Transverse colon (tissue), 4 donors: Measurements from ENCODE around the gene CECR2. TPM values are rescaled to one million over a fixed set of nuclear protein-coding genes. Genes with fewer than 3 reads are reported as not detected.
A peak's percentile ranks its signal among the peaks of the same experiment; 100 is the strongest.

Experiments used
- DNase-seq: peaks from one replicate; pipeline ENCODE4 v3.0.0-alpha.2; 2019
- H3K27ac ChIP-seq, 4 donors: fragments of 200-600 bp; sonication (generic); 2 replicates each; pipeline ENCODE4 v1.5.1; 2016 to 2018; ENCODE audit warnings: inconsistent platforms in 4 of 4
- H3K27me3 ChIP-seq: fragments of 200-600 bp; sonication (generic); 2 replicates; pipeline ENCODE4 v1.5.1; 2017; ENCODE audit warnings: inconsistent platforms
- H3K36me3 ChIP-seq, 4 donors: fragments of 200-600 bp; sonication (generic); 2 replicates each; pipeline ENCODE4 v1.5.1; 2017 to 2019; ENCODE audit warnings: inconsistent platforms in 4 of 4
- H3K4me1 ChIP-seq, 4 donors: fragments of 200-600 bp; sonication (generic); 2 replicates each; pipeline ENCODE4 v1.5.1; 2017 to 2020; ENCODE audit warnings: inconsistent platforms in 4 of 4
- H3K4me3 ChIP-seq, 4 donors: fragments of 200-600 bp; sonication (generic); 1 replicate in 1 of 4; 2 replicates in 3 of 4; pipeline versions ENCODE4 v1.5.1 to v1.6.1; 2017 to 2019; ENCODE audit warnings: inconsistent platforms in 4 of 4
- H3K9me3 ChIP-seq, 2 donors: fragments of 200-600 bp; sonication (generic); 2 replicates each; pipeline ENCODE4 v1.5.1; 2017 to 2019; ENCODE audit warnings: inconsistent platforms in 2 of 2
- CTCF ChIP-seq, 5 experiments: fragments of 200-600 bp in 3 of 5; fragments of 450-650 bp in 2 of 5; sonication (generic) in 3 of 5; IDR thresholded peaks; 1 replicate in 2 of 5; 2 replicates in 3 of 5; pipeline ENCODE4 v1.5.1; 2016 to 2017; ENCODE audit warnings: antibody characterized with exemption in 5 of 5, inconsistent platforms in 3 of 5, mild to moderate bottlenecking in 2 of 5, moderate library complexity in 1 of 5
- EP300 ChIP-seq: sonication (generic); formaldehyde crosslinking; IDR thresholded peaks from one replicate; pipeline ENCODE4 v1.6.1; 2017; ENCODE audit warnings: antibody characterized with exemption, low read depth
- POLR2A ChIP-seq: fragments of 450-650 bp; IDR thresholded peaks from one replicate; pipeline ENCODE4 v1.6.1; 2016; ENCODE audit warnings: antibody characterized with exemption, mild to moderate bottlenecking, moderate library complexity
- POLR2AphosphoS5 ChIP-seq, 3 donors: sonication (generic); formaldehyde crosslinking; IDR thresholded peaks; one replicate each; pipeline ENCODE4 v1.6.1; 2016; ENCODE audit warnings: antibody characterized with exemption in 3 of 3
- WGBS, 2 donors: methylation state at CpG; one replicate each; pipeline ENCODE4 v1.1.5; 2018; ENCODE audit warnings: low coverage in 1 of 2; 5-methylcytosine and 5-hydroxymethylcytosine counted together
- in situ Hi-C, 4 donors: fragments of 200-750 bp; cut with MboI; loops; one replicate each; pipeline versions ENCODE4 v1.15.0 to v1.15.1; 2017; ENCODE audit warnings: low sequenced_read_pairs in 3 of 4, low pct_ligation_motif_present in 1 of 4, low pct_unique_long_range_greater_than_20kb in 1 of 4
- intact Hi-C: fragments of 100-400 bp; cut with DNase I; formaldehyde crosslinking; loops from one replicate; pipeline ENCODE4 v1.15.1; 2023; ENCODE audit warnings: low total_unique reads
- total RNA-seq, 4 donors: library from RNA; depleted of rRNA; stranded (reverse); fragments of >200 nt; gene quantifications; one replicate each; pipeline ENCODE4 v1.1.0, GENCODE V29; 2016

The CECR2 gene
- total RNA-seq, 4 donors from 2014 or later = 0.14 to 0.64 (median 0.60) TPM; not detected in 1

DNA sequence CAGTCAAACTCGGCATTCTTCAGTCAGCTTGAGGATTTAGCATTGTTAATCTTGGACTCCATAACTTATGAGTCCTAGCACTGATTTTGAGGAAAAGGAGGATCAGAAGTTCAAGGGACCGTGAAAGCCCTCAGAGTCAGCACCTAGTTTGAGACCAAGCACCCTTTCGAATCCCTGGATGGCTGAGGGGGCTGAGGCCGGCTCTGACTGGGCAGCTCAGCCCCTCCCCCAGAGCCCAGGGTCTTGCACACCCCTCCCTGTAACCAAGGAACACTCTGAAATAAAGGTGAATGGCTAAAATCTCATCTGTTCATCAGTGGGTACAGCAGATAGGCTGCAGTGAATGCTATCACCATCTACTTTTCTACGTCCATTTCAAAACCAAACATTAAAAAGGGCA, 221.3 kb downstream of the CECR2 start:
- intact Hi-C loops (no loop called here), in situ Hi-C loops (no loop called here)
- DNase-seq = no peak
- peaks cover 0 to 38% (median 18%) of the 10 kb centered on the region in 4 donors for H3K36me3 ChIP-seq
- H3K4me3 ChIP-seq = no peak overlapping the region
- TF ChIP-seq POLR2A = no peak
- no peak for TF ChIP-seq CTCF (IDR thresholded peaks at IDR 0.05)
- TF ChIP-seq POLR2AphosphoS5 (IDR thresholded peaks at IDR 0.05) = no peak
- no peak for TF ChIP-seq EP300
- H3K27me3 ChIP-seq = no peaks in the 10 kb centered on the region
- H3K9me3 ChIP-seq = no peaks in the 10 kb centered on the region
- H3K27ac ChIP-seq = no peak overlapping the region
- 85 to 100% methylated on average over 1 to 5 of the region's 5 CpGs for WGBS, 2 donors
- H3K4me1 ChIP-seq = no peaks in the 10 kb centered on the region

GRCh38 chr22:17592201-17592600, 222.9 kb downstream of the CECR2 start:
- intact Hi-C loops = no loop called here
- 89% methylated on average over 5 of the region's 5 CpGs; no CpG with 5 or more reads in 1 of the 2 donors for WGBS, 2 donors
- in situ Hi-C loops = no loop called here

GRCh38 chr22:17596226-17596625, 227.0 kb downstream of the CECR2 start:
- H3K27ac ChIP-seq = no peak overlapping the region
- 96 to 100% methylated on average over 1 to 6 of the region's 6 CpGs for WGBS, 2 donors
- intact Hi-C loops = no loop called here

More at GRCh38 chr22:17592201-17592600, 222.9 kb downstream of the CECR2 start:
- Histone ChIP-seq H3K4me1 (no peaks in the 10 kb centered on the region), H3K36me3 (peaks cover 0 to 55% (median 25%) of the 10 kb centered on the region in 4 donors), H3K9me3 (no peaks in the 10 kb centered on the region), H3K4me3 (no peak overlapping the region), H3K27me3 (no peaks in the 10 kb centered on the region), H3K27ac (no peak overlapping the region)
- no peak for DNase-seq
- no peak for TF ChIP-seq EP300
- no peak for TF ChIP-seq POLR2AphosphoS5 (IDR thresholded peaks at IDR 0.05)
- TF ChIP-seq CTCF (IDR thresholded peaks at IDR 0.05) = no peak

GRCh38 chr22:17597217-17597616, 228.0 kb downstream of the CECR2 start:
- in situ Hi-C loops (no loop called here), intact Hi-C loops (no loop called here)
- no peak overlapping the region for H3K4me3 ChIP-seq
- peak overlapping the region; percentile 0 to 54 (median 28) for H3K27ac ChIP-seq
- H3K27me3 ChIP-seq = no peaks in the 10 kb centered on the region
- H3K4me1 ChIP-seq = peaks cover 0 to 6% (median 0%) of the 10 kb centered on the region in 4 donors
- no peak for DNase-seq
- 85 to 100% methylated on average over 1 to 2 of the region's 2 CpGs for WGBS, 2 donors
- TF ChIP-seq EP300 (no peak), POLR2AphosphoS5 (IDR thresholded peaks at IDR 0.05) (no peak), CTCF (IDR thresholded peaks at IDR 0.05) (no peak), POLR2A (no peak)
- no peaks in the 10 kb centered on the region for H3K9me3 ChIP-seq
- H3K36me3 ChIP-seq = peaks cover 0 to 68% (median 30%) of the 10 kb centered on the region in 4 donors

More at GRCh38 chr22:17596226-17596625, 227.0 kb downstream of the CECR2 start:
- TF ChIP-seq POLR2A (no peak), EP300 (no peak), POLR2AphosphoS5 (IDR thresholded peaks at IDR 0.05) (no peak), CTCF (IDR thresholded peaks at IDR 0.05) (no peak)
- no peaks in the 10 kb centered on the region for H3K27me3 ChIP-seq
- peaks cover 0 to 4% (median 0%) of the 10 kb centered on the region in 4 donors for H3K4me1 ChIP-seq
- H3K9me3 ChIP-seq = no peaks in the 10 kb centered on the region
- no peak overlapping the region for H3K4me3 ChIP-seq
- H3K36me3 ChIP-seq = peaks cover 0 to 78% (median 35%) of the 10 kb centered on the region in 4 donors
- DNase-seq = no peak
- in situ Hi-C loops = no loop called here
